Left renal cortex interstitium (tissue), 4 donors: Measurements from ENCODE around the gene TTN. TPM values are rescaled to one million over a fixed set of nuclear protein-coding genes. Genes with fewer than 3 reads are reported as not detected.

ENCODE experiments used
- DNase-seq, 4 donors: peaks; one replicate each; pipeline ENCODE4 v3.0.0-alpha.2; 2013; ENCODE audit warnings: low read depth in 4 of 4, low spot score in 2 of 4, missing footprints in 1 of 4
- polyA plus RNA-seq, 4 donors: library from polyadenylated mRNA; unstranded; fragments of 120-200 nt; gene quantifications; one replicate each; pipeline ENCODE4 v1.2.1, GENCODE V29; 2013; ENCODE audit not compliant: insufficient read length in 4 of 4

The TTN gene
- polyA plus RNA-seq = 1 to 10 TPM in 2 of 4 donors, under 1 TPM in 2; 0.72 to 1.4 (median 1.0) TPM

DNA sequence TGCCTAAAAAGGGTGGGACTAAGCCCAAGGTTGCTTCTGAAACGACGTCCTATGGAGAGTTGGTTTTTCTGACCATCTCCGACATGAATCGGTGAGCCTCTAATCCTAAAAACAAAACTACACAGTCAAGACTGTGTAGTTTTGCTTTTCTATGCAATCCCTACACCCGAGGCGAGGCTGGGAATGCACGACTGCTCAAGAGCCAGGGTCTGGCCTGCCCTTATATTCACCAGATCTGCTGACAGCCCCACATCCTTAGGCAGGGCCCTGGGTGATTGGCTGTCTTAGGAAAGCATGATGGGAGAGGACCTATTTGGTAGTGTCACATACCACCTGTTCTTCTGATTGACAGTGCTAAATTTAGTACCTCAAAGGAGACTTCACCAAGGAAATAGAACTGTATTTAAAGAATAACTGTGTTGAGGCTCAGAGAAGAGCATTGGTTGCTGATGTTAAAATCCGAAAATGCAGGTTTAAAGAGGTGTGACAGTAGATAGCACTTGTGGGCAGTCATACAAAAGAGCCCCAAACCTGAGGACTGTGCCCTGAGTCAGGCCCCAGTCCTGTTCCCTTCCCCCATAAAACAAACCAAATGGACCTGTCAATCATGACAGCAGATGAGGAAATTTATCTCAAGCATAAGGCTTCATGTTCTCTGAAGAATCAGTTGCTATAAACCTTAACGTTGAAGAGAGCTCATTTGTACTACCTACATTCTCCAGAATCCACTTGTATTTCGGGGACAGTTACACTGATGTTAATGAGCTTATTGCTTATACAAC lies at the start of gene TTN:
TSS of gene TTN (minus strand) at position 197 of the 782 bp plus-strand sequence. CDS start 2,781 bp downstream, outside the sequence.
- no peak for DNase-seq

- no peak for DNase-seq
Measured at GRCh38 chr2:178855151-178855550, 47.9 kb upstream of the TTN start.

GRCh38 chr2:178848335-178848734 lies 41.1 kb upstream of the TTN start:
- DNase-seq = no peak

GRCh38 chr2:178846458-178846802 lies 39.2 kb upstream of the TTN start:
- no peak for DNase-seq

- no peak for DNase-seq
Measured at GRCh38 chr2:178845566-178846457, 38.6 kb upstream of the TTN start.

GRCh38 chr2:178844701-178845100 lies 37.5 kb upstream of the TTN start:
- no peak for DNase-seq

DNA sequence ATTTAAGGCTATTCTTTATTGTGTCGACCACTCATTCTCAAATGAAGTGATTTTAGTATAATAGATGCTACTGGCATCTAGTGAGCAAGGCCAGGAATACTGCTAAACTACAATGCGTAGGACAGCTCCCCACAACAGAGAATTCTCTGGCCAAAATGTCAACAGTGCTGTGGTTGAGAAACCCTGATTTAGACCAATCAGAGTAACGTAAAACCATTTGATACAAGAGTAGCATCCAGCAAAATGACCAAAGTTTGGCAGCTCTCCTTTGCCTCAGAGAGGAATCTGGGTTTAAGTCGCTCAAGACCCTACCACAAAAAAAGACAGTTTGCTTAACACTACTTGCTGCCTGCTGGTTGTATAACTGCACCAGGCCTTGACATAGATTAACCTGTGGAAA lies 37.0 kb upstream of the TTN start:
- no peak for DNase-seq

DNA sequence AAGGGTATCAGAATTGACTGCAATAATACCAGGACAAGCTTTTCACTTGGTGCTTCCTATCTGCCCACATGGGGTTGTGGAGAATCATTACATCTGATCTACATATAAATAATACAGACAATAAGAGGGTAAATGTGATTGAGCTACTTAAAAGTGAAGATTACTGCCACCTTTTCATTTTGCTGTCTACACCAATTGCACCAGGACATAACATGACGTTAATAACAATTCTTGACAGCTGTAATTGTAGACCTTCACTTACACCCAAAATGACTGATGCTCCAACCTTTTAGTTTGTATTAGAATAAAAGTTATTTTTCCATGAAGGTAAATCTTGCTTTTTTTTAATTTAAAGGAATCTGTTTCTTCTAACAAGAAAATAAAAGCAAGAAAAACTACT lies 36.5 kb upstream of the TTN start:
- no peak for DNase-seq

GRCh38 chr2:178836807-178837206 lies 29.6 kb upstream of the TTN start:
- DNase-seq = no peak

DNA sequence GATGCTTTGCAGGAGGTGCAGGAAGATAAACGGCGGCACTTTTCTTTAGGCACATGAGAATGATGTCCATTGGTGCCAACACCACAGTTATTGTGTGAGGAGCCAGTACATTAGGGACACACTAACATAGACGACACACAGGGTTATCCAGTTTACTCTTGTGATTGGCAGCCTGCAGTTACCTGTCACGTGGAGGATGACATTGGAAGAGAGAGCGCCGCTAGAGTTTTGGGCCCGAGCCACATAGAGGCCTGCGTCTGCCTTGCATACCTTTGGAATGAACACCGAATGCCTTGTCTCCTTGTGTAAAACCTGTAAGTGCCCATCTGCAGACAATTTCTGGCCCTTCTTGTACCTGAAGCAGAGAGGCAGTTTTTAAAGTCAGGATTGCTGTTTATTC lies 26.9 kb upstream of the TTN start:
- DNase-seq = no peak

DNA sequence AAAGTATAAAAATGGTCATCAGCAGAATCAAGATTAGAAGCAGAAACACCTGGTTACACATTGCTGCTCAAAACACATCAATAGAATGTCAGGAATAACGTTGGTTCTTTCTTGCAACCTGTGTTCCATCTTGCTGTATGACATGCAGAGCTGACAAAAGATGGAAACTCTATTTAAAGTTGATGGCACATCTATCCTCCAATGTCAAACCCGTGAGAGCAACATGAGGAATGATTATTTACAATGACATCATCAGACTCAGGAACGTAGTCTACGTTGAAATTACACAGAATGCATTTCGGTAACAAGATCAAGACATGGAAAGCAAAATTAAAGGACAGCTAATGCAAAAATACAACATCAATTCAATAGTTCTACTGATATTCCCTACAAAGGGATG lies 26.2 kb upstream of the TTN start:
- no peak for DNase-seq

GRCh38 chr2:178830451-178830850 lies 23.2 kb upstream of the TTN start:
- no peak for DNase-seq

DNA sequence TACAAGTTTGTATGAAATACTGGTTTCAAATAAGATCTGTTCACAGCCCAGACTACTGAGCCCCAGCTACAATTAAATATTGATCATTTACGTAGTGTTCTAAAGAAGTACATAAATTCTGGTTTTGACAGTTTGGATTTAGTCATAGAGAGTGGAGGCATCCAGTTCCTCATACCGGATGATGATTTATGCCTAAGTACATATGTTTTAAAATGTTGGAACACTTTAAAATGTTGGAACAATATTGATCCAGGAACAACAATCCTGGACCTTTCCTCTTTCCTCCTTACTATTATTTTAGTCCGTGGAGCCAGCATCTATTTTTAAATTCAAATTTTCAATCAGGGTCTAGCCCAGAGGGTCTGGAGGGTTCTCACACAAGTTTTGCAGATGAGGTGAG lies 22.8 kb upstream of the TTN start:
- no peak for DNase-seq

GRCh38 chr2:178829299-178829960 lies 22.2 kb upstream of the TTN start:
- no peak for DNase-seq

DNA sequence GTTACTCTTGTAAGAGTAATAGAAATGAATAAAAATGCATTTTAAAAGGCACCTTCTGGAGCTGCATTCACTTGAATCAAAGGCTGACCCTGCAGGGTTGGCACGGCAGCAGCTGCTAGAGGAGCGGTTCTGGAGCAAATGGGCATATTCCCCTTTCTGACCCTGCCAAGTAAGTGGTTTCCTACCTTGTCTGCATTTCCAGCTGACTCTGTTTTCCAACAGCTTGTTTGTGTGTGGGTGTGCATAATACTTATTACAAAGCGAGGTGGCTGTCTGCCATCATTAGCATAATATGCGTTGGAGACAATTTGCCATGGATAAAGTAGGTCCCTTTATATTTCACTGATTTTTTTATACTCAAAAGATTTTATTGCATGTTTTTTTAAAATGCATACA lies 21.3 kb upstream of the TTN start:
- no peak for DNase-seq

GRCh38 chr2:178827739-178828485 lies 20.7 kb upstream of the TTN start:
- DNase-seq = no peak

DNA sequence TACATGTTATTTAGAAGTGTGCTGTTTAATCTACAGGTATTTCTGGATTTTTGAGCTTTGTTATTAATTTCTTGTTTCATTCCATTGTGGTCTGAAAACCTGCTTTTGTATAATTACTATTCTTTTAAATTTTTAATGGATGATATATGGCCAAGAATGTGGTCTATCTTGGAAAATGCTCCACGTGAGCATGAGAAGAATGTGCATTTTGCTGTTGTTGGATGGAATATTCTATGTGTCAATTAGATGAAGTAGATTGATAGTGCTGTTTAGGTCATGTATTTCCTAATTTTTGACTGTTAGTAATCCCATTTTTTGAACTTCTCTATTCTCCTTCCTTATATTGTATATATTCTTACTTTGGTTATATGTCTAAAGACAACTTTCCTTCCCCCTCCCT lies 19.9 kb upstream of the TTN start:
- no peak for DNase-seq

GRCh38 chr2:178825183-178825582 lies 18.0 kb upstream of the TTN start:
- no peak for DNase-seq

GRCh38 chr2:178824181-178824580 lies 17.0 kb upstream of the TTN start:
- DNase-seq = no peak

GRCh38 chr2:178819992-178820391 lies 12.8 kb upstream of the TTN start:
- DNase-seq = no peak
